K562 (cell line): Measurements from ENCODE around the gene ZMAT2. TPM values are rescaled to one million over a fixed set of nuclear protein-coding genes. Genes with fewer than 3 reads are reported as not detected.

ENCODE experiments used
- ATAC-seq: fragments of 200-7000 bp; cut with Tn5 transposase; 3 replicates; pipeline ENCODE4 v1.9.1; 2020; ENCODE audit warnings: moderate library complexity
- BruUV-seq: library from RNA; stranded (reverse); fragments of 400-500 nt; replicated peaks from 2 replicates; lab custom pipeline; 2021; lab: Mats Ljungman, UMichigan
- CTCF ChIA-PET: fragments of 300-600 bp; formaldehyde crosslinking; extraction: SDS; loops from one replicate; lab custom pipeline; 2021; ENCODE audit warnings: low intra/inter-chr PET ratio; lab: Yijun Ruan, JAX
- POLR2A ChIA-PET: fragments of 300-600, 350-650 bp; sonication (Branson Sonifier 250); formaldehyde crosslinking; extraction: SDS; loops from one replicate; lab custom pipeline; 2021; ENCODE audit warnings: antibody characterized with exemption, inconsistent platforms; lab: Yijun Ruan, JAX
- DNase-seq, 4 experiments: peaks; one replicate each; pipeline versions ENCODE4 v3.0.0 to v3.0.0-alpha.2; 2011 to 2018; ENCODE audit warnings: low spot score in 3 of 4, mixed read lengths in 3 of 4; ENCODE audit errors: extremely low read depth in 1 of 4
- FAIRE-seq: peaks from 2 replicates; lab custom pipeline; 2011; peaks lifted over from hg19 to GRCh38; lab: Jason Lieb, UNC
- H2AFZ ChIP-seq: 2 replicates; pipeline ENCODE4 v1.6.0; 2011; ENCODE audit warnings: low read depth, low read length, control low read depth, inconsistent platforms
- H3K27ac ChIP-seq: fragments of 200-600 bp; 3 replicates; pipeline ENCODE4 v1.8.0; 2011; ENCODE audit warnings: low read depth, mild to moderate bottlenecking, control low read depth, inconsistent platforms, low read length, moderate library complexity, mixed read lengths; ENCODE audit errors: extremely low read depth
- H3K27me3 ChIP-seq, 2 experiments: fragments of 300-600 bp in 1 of 2; 2 replicates in 1 of 2; 3 replicates in 1 of 2; pipeline versions ENCODE4 v1.6.0 to v1.8.0; 2011; ENCODE audit warnings: inconsistent platforms in 2 of 2, low read length in 2 of 2, mild to moderate bottlenecking in 1 of 2, mixed read lengths in 1 of 2, moderate library complexity in 1 of 2; ENCODE audit not compliant: control insufficient read depth in 2 of 2, insufficient read depth in 2 of 2
- H3K36me3 ChIP-seq: fragments of 300-600 bp; 3 replicates; pipeline ENCODE4 v1.8.0; 2011; ENCODE audit warnings: mild to moderate bottlenecking, low read length, inconsistent platforms; ENCODE audit not compliant: control insufficient read depth, insufficient read depth
- H3K4me1 ChIP-seq, 2 experiments: fragments of 200-600 bp in 1 of 2; replicated peaks in 1 of 2; 2 replicates in 1 of 2; 3 replicates in 1 of 2; pipeline versions ENCODE4 v1.5.1 to v1.8.0; 2011; ENCODE audit warnings: inconsistent platforms in 2 of 2, low read length in 2 of 2, mild to moderate bottlenecking in 1 of 2, mixed read lengths in 1 of 2, moderate library complexity in 1 of 2; ENCODE audit not compliant: control insufficient read depth in 2 of 2, insufficient read depth in 2 of 2
- H3K4me2 ChIP-seq: 2 replicates; pipeline ENCODE4 v1.6.1; 2011; ENCODE audit warnings: low read length, control low read depth, inconsistent platforms, mixed read lengths; ENCODE audit not compliant: insufficient read depth
- H3K4me3 ChIP-seq: fragments of 200-600 bp; sonication (generic), shearing (Covaris generic); 2 replicates; pipeline ENCODE4 v1.5.1; 2016; ENCODE audit warnings: control low read depth, inconsistent platforms
- H3K79me2 ChIP-seq: fragments of 200-600 bp; 3 replicates; pipeline ENCODE4 v1.8.0; 2011; ENCODE audit warnings: low read length, inconsistent platforms; ENCODE audit not compliant: control insufficient read depth, insufficient read depth
- H3K9ac ChIP-seq, 2 experiments: 2 replicates each; pipeline versions ENCODE4 v1.6.0 to v1.6.1; 2011; ENCODE audit warnings: low read depth in 2 of 2, low read length in 2 of 2, control low read depth in 1 of 2, inconsistent platforms in 1 of 2, mild to moderate bottlenecking in 1 of 2, mixed read lengths in 1 of 2; ENCODE audit not compliant: insufficient read depth in 1 of 2
- H3K9me1 ChIP-seq: one replicate; pipeline ENCODE4 v1.6.0; 2011; ENCODE audit warnings: inconsistent platforms, mild to moderate bottlenecking, low read length, moderate library complexity; ENCODE audit not compliant: control insufficient read depth, insufficient read depth
- H3K9me3 ChIP-seq: replicated peaks from 2 replicates; pipeline ENCODE4 v1.5.1; 2011; ENCODE audit warnings: low read depth, low read length, inconsistent platforms; ENCODE audit not compliant: control insufficient read depth, insufficient read depth
- H4K20me1 ChIP-seq: replicated peaks from 2 replicates; pipeline ENCODE4 v1.6.1; 2011; ENCODE audit warnings: low read length, inconsistent platforms, mixed read lengths; ENCODE audit not compliant: control insufficient read depth, insufficient read depth
- E2F1 ChIP-seq: sonication (generic); formaldehyde crosslinking; IDR thresholded peaks from 2 replicates; pipeline ENCODE4 v1.8.1; 2023; ENCODE audit warnings: mild to moderate bottlenecking, missing genetic modification reagents, moderate library complexity
- MAX ChIP-seq: sonication (generic); formaldehyde crosslinking; IDR thresholded peaks from 2 replicates; pipeline ENCODE4 v1.9.0; 2022; ENCODE audit warnings: mild to moderate bottlenecking, missing genetic modification reagents
- MTA1 ChIP-seq: fragments of 450-650 bp; IDR thresholded peaks from 2 replicates; pipeline ENCODE4 v1.6.1; 2017; ENCODE audit warnings: borderline replicate concordance
- PBX2 ChIP-seq, 2 experiments: IDR thresholded peaks in 1 of 2; conservative IDR thresholded peaks in 1 of 2; 2 replicates each; pipeline ENCODE4 v1.6.1; 2016; ENCODE audit warnings: low read depth in 2 of 2, mild to moderate bottlenecking in 1 of 2, missing compliant biosample characterization in 1 of 2, missing genetic modification characterization in 1 of 2, moderate library complexity in 1 of 2
- PHF8 ChIP-seq: fragments of 200-600 bp; sonication (generic); IDR thresholded peaks from 2 replicates; pipeline ENCODE4 v1.6.1; 2012; ENCODE audit warnings: mixed run types, mild to moderate bottlenecking, inconsistent platforms, low read length, moderate library complexity, borderline replicate concordance
- ZNF778 ChIP-seq: fragments of 450-650 bp; formaldehyde crosslinking; IDR thresholded peaks from 2 replicates; pipeline ENCODE4 v1.4.0; 2020; ENCODE audit warnings: mild to moderate bottlenecking, moderate library complexity
- WGBS: fragments of 100-300 bp; shearing (Covaris generic); methylation state at CpG from one replicate; pipeline ENCODE4 v1.1.6; 2016; ENCODE audit warnings: low coverage, mixed read lengths; ENCODE audit not compliant: insufficient coverage; ENCODE audit errors: missing lambda C conversion rate; 5-methylcytosine and 5-hydroxymethylcytosine counted together
- in situ Hi-C: fragments of 300-500 bp; cut with MboI; formaldehyde crosslinking; loops from 4 replicates; pipeline ENCODE4 v1.15.0; 2018; ENCODE audit warnings: inconsistent platforms, mixed read lengths
- intact Hi-C: fragments of 100-400 bp; cut with micrococcal nuclease; formaldehyde crosslinking; loops from 2 replicates; pipeline ENCODE4 v1.14.2; 2022
- polyA plus RNA-seq, 8 experiments: library from polyadenylated mRNA; depleted of rRNA in 4 of 8; stranded (reverse) in 5 of 8; unstranded in 3 of 8; fragments of >200 nt; fragmentation: Nextera tagmentation in 2 of 8; fragmentation: Illumina TruSeq in 1 of 8; extraction: Ambion mirVana in 2 of 8; extraction: Trizol in 1 of 8; gene quantifications; 2 replicates each; pipeline versions ENCODE4 v1.2.1 to v1.2.3, GENCODE V29; 2011 to 2014; ENCODE audit warnings: inconsistent platforms in 1 of 8, missing spikeins in 1 of 8
- total RNA-seq, 7 experiments: library from RNA; depleted of rRNA in 6 of 7; stranded (reverse); fragments of >200 nt in 6 of 7; fragmentation: Illumina TruSeq in 2 of 7; extraction: Trizol in 2 of 7; gene quantifications; 2 replicates each; pipeline versions ENCODE4 v1.2.1 to v1.2.3, GENCODE V29; 2011 to 2021; ENCODE audit warnings: low replicate concordance in 1 of 7
- TF ChIP-seq, protein P1 (sequence below): fragments of 450-650 bp; formaldehyde crosslinking; IDR thresholded peaks from 2 replicates; pipeline ENCODE4 v1.4.0; 2022; ENCODE audit warnings: missing genetic modification characterization
- TF ChIP-seq, protein P2 (sequence below), 2 experiments: fragments of 250-450 bp in 1 of 2; fragments of 450-650 bp in 1 of 2; sonication (Bioruptor Pico) in 1 of 2; IDR thresholded peaks; 2 replicates each; pipeline versions ENCODE4 v1.6.1 to v1.8.0; 2016 to 2021; ENCODE audit warnings: mild to moderate bottlenecking in 2 of 2, moderate library complexity in 2 of 2, missing compliant biosample characterization in 1 of 2, missing genetic modification characterization in 1 of 2
- TF ChIP-seq, protein P3 (sequence below): sonication (generic); formaldehyde crosslinking; IDR thresholded peaks from 2 replicates; pipeline ENCODE4 v1.4.0; 2020; ENCODE audit warnings: mild to moderate bottlenecking, missing genetic modification reagents

ZMAT2 gene
- total and polyA plus RNA-seq, 9 of the 15 experiments (the other 6 are each of a cell fraction or from before 2014, with no cell fraction given) = 44.2 to 101 (median 69.2) TPM

GRCh38 chr5:140664359-140665119 is 35.7 kb upstream of the ZMAT2 start, which contains the start of gene WDR55:
WDR55 (plus strand) TSS chr5:140664904; CDS start chr5:140664913, 9 bp downstream.
- H4K20me1 ChIP-seq = 0 out of 2 replicates have a peak, but pooled peaks cover 3% of the 10 kb centered on the region
- intact Hi-C loops (loop anchor here (1.0 to 2.0 kb wide), 5 partner anchors 18 to 264 kb away; partner anchors contain the start of genes ANKHD1, HARS1, HARS2 and IK), in situ Hi-C loops (no loop called here)
- no peaks in the 10 kb centered on the region for H3K9me1 ChIP-seq
- peak; percentile 92 to 98 (median 94) for DNase-seq
- ATAC-seq = peak; percentile 98
- WGBS = under 1% methylated on average over 49 of the region's 54 CpGs
- H3K27ac ChIP-seq = peak within 1 kb of the TSS; percentile 91
- peak within 1 kb of the TSS; percentile 92 for H3K4me3 ChIP-seq
- TSS peak; percentile 94 for BruUV-seq
- H2AFZ ChIP-seq = peak within 1 kb of the TSS; percentile 97
- peak within 1 kb of the TSS; percentile 96 for H3K4me2 ChIP-seq
- H3K9ac ChIP-seq = peak within 1 kb of the TSS; percentile 76 to 93
- CTCF ChIA-PET = interaction anchor here (0.6 kb wide), 1 partner anchor 18 kb away, joined by 3 read pairs; no protein-coding TSS in a partner anchor
- H3K27me3 ChIP-seq = no peaks in the 10 kb centered on the region
- POLR2A ChIA-PET = interaction anchor here (0.5 to 3.2 kb wide), 16 partner anchors 9 to 1280 kb away, joined by 3 to 17 read pairs (median 4); partner anchors contain the start of genes DND1, EIF4EBP3, IK and NDUFA2
- peaks cover 36% of the 10 kb centered on the region for H3K79me2 ChIP-seq
- no peaks in the 10 kb centered on the region for H3K9me3 ChIP-seq
- peaks cover 72% of the 10 kb centered on the region for H3K36me3 ChIP-seq
- H3K4me1 ChIP-seq = peaks cover 10 to 14% of the 10 kb centered on the region in 2 experiments; a peak in 4 of 5 replicates
- FAIRE-seq = peak; percentile 97
- TF ChIP-seq, protein P1, sequence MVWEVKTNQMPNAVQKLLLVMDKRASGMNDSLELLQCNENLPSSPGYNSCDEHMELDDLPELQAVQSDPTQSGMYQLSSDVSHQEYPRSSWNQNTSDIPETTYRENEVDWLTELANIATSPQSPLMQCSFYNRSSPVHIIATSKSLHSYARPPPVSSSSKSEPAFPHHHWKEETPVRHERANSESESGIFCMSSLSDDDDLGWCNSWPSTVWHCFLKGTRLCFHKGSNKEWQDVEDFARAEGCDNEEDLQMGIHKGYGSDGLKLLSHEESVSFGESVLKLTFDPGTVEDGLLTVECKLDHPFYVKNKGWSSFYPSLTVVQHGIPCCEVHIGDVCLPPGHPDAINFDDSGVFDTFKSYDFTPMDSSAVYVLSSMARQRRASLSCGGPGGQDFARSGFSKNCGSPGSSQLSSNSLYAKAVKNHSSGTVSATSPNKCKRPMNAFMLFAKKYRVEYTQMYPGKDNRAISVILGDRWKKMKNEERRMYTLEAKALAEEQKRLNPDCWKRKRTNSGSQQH (CRISPR knock-in tag) = 0 out of 2 replicates have a peak, but pooled peaks have one; percentile 42
- TF ChIP-seq E2F1 (CRISPR knock-in tag) = peak; percentile 78
- TF ChIP-seq PBX2 (CRISPR knock-in tag; IDR thresholded peaks at IDR 0.05; ENCODE audit: low read depth) = no peak
- peak; percentile 51 for TF ChIP-seq PBX2 (tag; conservative IDR thresholded peaks at IDR 0.05; ENCODE audit: low read depth)
- TF ChIP-seq ZNF778 = no peak
- peak; percentile 78; the same call in 1 of the 2 replicates for TF ChIP-seq MTA1
- TF ChIP-seq MAX (CRISPR knock-in tag) = peak; percentile 68
- TF ChIP-seq PHF8 = peak; percentile 88; the same call in 1 of the 2 replicates
- TF ChIP-seq, protein P2, sequence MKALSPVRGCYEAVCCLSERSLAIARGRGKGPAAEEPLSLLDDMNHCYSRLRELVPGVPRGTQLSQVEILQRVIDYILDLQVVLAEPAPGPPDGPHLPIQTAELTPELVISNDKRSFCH (CRISPR knock-in tag; IDR thresholded peaks at IDR 0.05) = no peak
- TF ChIP-seq, protein P2 (tag; IDR thresholded peaks at IDR 0.05) = peak; percentile 55; the same call in 1 of the 2 replicates
- TF ChIP-seq, protein P3, sequence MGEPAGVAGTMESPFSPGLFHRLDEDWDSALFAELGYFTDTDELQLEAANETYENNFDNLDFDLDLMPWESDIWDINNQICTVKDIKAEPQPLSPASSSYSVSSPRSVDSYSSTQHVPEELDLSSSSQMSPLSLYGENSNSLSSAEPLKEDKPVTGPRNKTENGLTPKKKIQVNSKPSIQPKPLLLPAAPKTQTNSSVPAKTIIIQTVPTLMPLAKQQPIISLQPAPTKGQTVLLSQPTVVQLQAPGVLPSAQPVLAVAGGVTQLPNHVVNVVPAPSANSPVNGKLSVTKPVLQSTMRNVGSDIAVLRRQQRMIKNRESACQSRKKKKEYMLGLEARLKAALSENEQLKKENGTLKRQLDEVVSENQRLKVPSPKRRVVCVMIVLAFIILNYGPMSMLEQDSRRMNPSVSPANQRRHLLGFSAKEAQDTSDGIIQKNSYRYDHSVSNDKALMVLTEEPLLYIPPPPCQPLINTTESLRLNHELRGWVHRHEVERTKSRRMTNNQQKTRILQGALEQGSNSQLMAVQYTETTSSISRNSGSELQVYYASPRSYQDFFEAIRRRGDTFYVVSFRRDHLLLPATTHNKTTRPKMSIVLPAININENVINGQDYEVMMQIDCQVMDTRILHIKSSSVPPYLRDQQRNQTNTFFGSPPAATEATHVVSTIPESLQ = peak; percentile 87
